Right renal pelvis (tissue), 4 donors: Measurements from ENCODE around the gene MMUT. TPM values are rescaled to one million over a fixed set of nuclear protein-coding genes. Genes with fewer than 3 reads are reported as not detected.
A peak's percentile ranks its signal among the peaks of the same experiment; 100 is the strongest.
"Not testable (repeated sequence)": the region's sequence is repeated elsewhere in the genome, so short reads cannot be mapped to it uniquely, and the experiment has no call there.

Source experiments
- DNase-seq, 4 donors: peaks; one replicate each; pipeline ENCODE4 v3.0.0-alpha.2; 2013; ENCODE audit warnings: low read depth in 4 of 4, low spot score in 3 of 4, missing footprints in 1 of 4
- polyA plus RNA-seq, 4 donors: library from polyadenylated mRNA; unstranded; fragments of 120-200 nt; gene quantifications; one replicate each; pipeline ENCODE4 v1.2.1, GENCODE V29; 2013; ENCODE audit not compliant: insufficient read length in 4 of 4

MMUT gene
- polyA plus RNA-seq, 4 donors, result 50.7 to 57.6 (median 56.4) TPM

GRCh38 chr6:49430187-49430586 lies 32.9 kb downstream of the MMUT start:
- no peak for DNase-seq

DNA sequence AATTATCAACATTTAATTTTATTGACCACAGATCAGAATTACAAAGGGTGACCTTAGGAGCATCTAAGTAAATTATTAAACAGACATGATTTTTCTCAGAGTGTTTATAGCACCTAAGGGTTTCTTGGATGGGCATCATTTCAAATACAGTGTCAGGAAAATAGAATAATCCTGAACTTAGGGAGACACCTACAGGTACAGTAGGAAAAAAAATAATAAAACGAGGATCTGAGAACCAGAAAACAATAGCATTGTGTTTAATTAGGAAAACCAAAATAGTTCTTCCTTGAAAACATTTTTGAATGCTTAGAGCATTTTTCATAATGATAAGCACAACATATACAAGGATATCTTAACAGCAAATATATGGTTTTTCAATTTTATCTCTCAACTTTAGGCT lies 39.2 kb downstream of the MMUT start:
- DNase-seq, result no peak

DNA sequence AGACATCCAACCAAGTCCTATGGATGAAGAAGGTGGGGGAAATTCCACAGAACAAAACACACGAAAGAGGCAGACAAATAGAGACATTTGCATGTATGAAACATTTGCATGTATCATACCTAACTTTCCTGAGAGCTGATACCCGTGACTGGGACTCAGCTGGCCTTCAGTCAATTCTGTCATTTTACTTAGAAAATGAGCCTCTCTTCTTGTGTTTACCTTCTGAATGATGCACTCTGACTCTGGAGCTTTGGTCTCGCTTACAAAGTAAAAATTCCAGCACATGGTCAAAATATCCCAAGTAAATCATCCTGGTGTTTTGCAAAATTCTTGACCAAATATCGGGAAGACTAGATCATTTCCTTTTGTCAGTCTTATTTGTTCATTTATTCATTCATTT lies 46.9 kb downstream of the MMUT start:
- DNase-seq, result no peak

GRCh38 chr6:49415358-49415757 lies 47.7 kb downstream of the MMUT start:
- DNase-seq, result no peak

DNA sequence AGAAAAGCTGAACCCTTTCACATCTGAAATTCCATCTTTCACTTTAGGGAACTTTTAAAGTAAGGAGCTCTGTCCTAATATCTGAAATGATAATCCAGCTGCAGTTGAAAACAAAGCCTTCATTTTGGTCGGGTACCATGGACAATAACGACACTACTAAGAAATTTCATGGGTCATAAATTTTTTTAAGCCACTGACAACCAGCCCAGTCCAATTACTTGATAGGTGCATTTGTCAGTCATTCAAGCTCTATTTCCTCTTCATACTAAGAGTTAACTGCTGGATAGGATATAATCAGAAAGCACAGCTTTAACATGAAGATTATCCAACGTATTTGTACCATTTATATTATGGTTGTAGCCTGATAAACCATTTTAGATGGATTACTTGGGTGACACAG lies 52.5 kb downstream of the MMUT start:
- no peak for DNase-seq

GRCh38 chr6:49409951-49410542 lies 53.0 kb downstream of the MMUT start:
- peak; percentile 43 to 54 (median 50) for DNase-seq

DNA sequence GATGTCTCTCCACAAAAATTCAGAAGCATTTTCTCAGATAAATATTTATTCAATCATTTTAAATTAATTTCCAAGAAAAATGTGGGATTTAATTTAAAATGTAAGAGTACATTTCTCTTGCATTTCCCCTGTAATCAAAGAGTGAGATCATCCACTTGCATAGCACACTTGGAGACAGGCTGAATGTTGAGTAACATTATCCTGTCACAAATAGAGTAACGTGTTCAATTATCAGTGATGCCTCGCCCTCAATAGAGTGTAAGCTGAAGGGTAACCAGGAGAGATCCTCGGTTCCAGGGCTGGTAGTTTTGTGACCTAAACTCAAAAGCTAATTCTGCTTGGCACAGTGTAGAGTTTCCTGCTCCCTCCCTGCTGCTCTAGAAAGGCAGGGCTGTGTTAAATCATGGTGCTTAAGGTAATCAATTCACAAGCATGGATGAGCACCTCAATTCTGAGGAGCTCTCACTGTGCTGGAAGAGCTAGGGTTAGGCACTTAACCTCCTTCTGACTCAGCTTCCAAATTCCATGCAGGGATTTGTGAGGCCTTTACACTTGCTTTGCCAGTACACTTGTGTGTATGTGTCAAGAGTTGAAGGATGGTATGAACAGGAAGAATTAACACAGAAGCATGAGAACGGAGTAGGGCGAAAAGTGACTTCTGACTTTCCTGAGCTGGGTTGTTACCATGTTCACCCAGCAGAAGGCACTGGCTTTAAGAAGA lies 56.6 kb downstream of the MMUT start:
- no peak for DNase-seq

- DNase-seq, result no peak
Observed at GRCh38 chr6:49401063-49401462, 62.0 kb downstream of the MMUT start.

- DNase-seq, result not testable (repeated sequence)
Observed at GRCh38 chr6:49386667-49387508, 76.2 kb downstream of the MMUT start.

DNA sequence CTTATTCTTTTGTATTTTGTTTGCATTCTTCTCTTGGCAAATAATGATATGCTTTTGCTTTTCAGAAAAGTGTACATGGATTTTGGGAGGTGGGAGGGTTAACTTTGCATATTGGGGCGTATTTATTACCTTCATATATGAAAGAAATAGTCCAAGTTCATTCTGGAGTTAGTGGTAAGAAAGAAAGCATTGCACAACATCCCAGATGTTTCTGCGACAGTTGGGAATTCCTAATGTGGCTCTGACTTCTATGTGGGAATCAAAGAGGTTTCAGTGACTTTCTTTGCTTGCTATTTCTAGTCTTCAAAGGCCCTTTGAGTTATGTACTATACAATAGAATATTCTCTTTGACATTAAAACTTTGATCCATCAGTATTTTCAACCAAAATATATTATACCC lies 78.1 kb downstream of the MMUT start:
- DNase-seq, result no peak

Other genes starting within 250 kb of the MMUT start
- 10 to 100 TPM; 12.7 to 17.4 (median 13.6) TPM for gene CENPQ, start 117 bp upstream of the MMUT start, polyA plus RNA-seq
- gene GLYATL3, start 36.7 kb upstream of the MMUT start, polyA plus RNA-seq, result not detected
- gene C6orf141, start 87.4 kb upstream of the MMUT start, polyA plus RNA-seq, result under 1 TPM; 0.53 to 0.90 (median 0.66) TPM
- 1 to 10 TPM in 3 of 4 donors, under 1 TPM in 1; 0.86 to 1.3 (median 1.2) TPM for gene RHAG, start 173.6 kb upstream of the MMUT start, polyA plus RNA-seq